K562 (cell line): ENCODE measurements around the gene HGS. TPM values are rescaled to one million over a fixed set of nuclear protein-coding genes. Genes with fewer than 3 reads are reported as not detected.

Experiments used
- ATF1 ChIP-seq, 2 experiments: fragments of 450-650 bp in 1 of 2; IDR thresholded peaks; 2 replicates each; pipeline ENCODE4 v1.6.1; 2016; ENCODE audit warnings: missing compliant biosample characterization in 1 of 2, missing genetic modification characterization in 1 of 2
- CLOCK ChIP-seq: fragments of 250-450 bp; sonication (Bioruptor Pico); IDR thresholded peaks from 2 replicates; pipeline ENCODE4 v1.4.0; 2020; ENCODE audit warnings: mild to moderate bottlenecking, moderate library complexity, borderline replicate concordance
- KDM1A ChIP-seq, 2 experiments: fragments of 450-650 bp; IDR thresholded peaks; 2 replicates each; pipeline ENCODE4 v1.6.1; 2016; ENCODE audit warnings: mild to moderate bottlenecking in 2 of 2
- MTA3 ChIP-seq: fragments of 450-650 bp; formaldehyde crosslinking; IDR thresholded peaks from 2 replicates; pipeline ENCODE4 v1.6.1; 2017; ENCODE audit warnings: mild to moderate bottlenecking, borderline replicate concordance
- NFIC ChIP-seq: fragments of 450-650 bp; IDR thresholded peaks from 2 replicates; pipeline ENCODE4 v1.6.1; 2017; ENCODE audit warnings: mild to moderate bottlenecking, inconsistent platforms
- RBM14 ChIP-seq: fragments of 200-400 bp; formaldehyde crosslinking; IDR thresholded peaks from 2 replicates; pipeline ENCODE4 v1.6.1; 2018; ENCODE audit warnings: low read depth, mild to moderate bottlenecking, low read length, moderate library complexity, borderline replicate concordance; ENCODE audit not compliant: insufficient read depth
- RBM15 ChIP-seq: fragments of 200-400 bp; formaldehyde crosslinking; IDR thresholded peaks from 2 replicates; pipeline ENCODE4 v1.6.1; 2018; ENCODE audit warnings: mild to moderate bottlenecking, low read length, moderate library complexity; ENCODE audit not compliant: insufficient read depth
- ZNF124 ChIP-seq: sonication (generic); formaldehyde crosslinking; IDR thresholded peaks from 2 replicates; pipeline ENCODE4 v1.8.1; 2022; ENCODE audit warnings: missing genetic modification reagents
- ZNF445 ChIP-seq: fragments of 250-450 bp; sonication (Bioruptor Pico); IDR thresholded peaks from 2 replicates; pipeline ENCODE4 v1.4.0; 2020; ENCODE audit warnings: low read depth, mild to moderate bottlenecking, moderate library complexity
- ZNF57 ChIP-seq: fragments of 450-650 bp; formaldehyde crosslinking; IDR thresholded peaks from 2 replicates; pipeline ENCODE4 v1.4.0; 2020; ENCODE audit warnings: mild to moderate bottlenecking, moderate library complexity
- ZNF589 ChIP-seq: fragments of 200-800 bp; sonication (Bioruptor generic); IDR thresholded peaks from 2 replicates; pipeline ENCODE4 v1.6.1; 2016; ENCODE audit warnings: low read depth, missing genetic modification characterization, missing compliant biosample characterization
- ZNF76 ChIP-seq: fragments of 250-450 bp; sonication (Bioruptor Pico); IDR thresholded peaks from 2 replicates; pipeline ENCODE4 v1.4.0; 2020; ENCODE audit warnings: mild to moderate bottlenecking, moderate library complexity, borderline replicate concordance
- polyA plus RNA-seq, 8 experiments: library from polyadenylated mRNA; depleted of rRNA in 4 of 8; stranded (reverse) in 5 of 8; unstranded in 3 of 8; fragments of >200 nt; fragmentation: Nextera tagmentation in 2 of 8; fragmentation: Illumina TruSeq in 1 of 8; extraction: Ambion mirVana in 2 of 8; extraction: Trizol in 1 of 8; gene quantifications; 2 replicates each; pipeline versions ENCODE4 v1.2.1 to v1.2.3, GENCODE V29; 2011 to 2014; ENCODE audit warnings: inconsistent platforms in 1 of 8, missing spikeins in 1 of 8
- total RNA-seq, 7 experiments: library from RNA; depleted of rRNA in 6 of 7; stranded (reverse); fragments of >200 nt in 6 of 7; fragmentation: Illumina TruSeq in 2 of 7; extraction: Trizol in 2 of 7; gene quantifications; 2 replicates each; pipeline versions ENCODE4 v1.2.1 to v1.2.3, GENCODE V29; 2011 to 2021; ENCODE audit warnings: low replicate concordance in 1 of 7
- TF ChIP-seq, protein P1 (sequence below): fragments of 450-650 bp; IDR thresholded peaks from 2 replicates; pipeline ENCODE4 v1.6.1; 2016; ENCODE audit warnings: low read depth
- TF ChIP-seq, protein P2 (sequence below): sonication (generic); formaldehyde crosslinking; IDR thresholded peaks from 2 replicates; pipeline ENCODE4 v1.8.0; 2022; ENCODE audit warnings: mild to moderate bottlenecking, low read depth, missing genetic modification reagents

HGS gene
- total and polyA plus RNA-seq, 9 of the 15 experiments (the other 6 are each of a cell fraction or from before 2014, with no cell fraction given), result 3.9 to 176 (median 77.1) TPM

DNA sequence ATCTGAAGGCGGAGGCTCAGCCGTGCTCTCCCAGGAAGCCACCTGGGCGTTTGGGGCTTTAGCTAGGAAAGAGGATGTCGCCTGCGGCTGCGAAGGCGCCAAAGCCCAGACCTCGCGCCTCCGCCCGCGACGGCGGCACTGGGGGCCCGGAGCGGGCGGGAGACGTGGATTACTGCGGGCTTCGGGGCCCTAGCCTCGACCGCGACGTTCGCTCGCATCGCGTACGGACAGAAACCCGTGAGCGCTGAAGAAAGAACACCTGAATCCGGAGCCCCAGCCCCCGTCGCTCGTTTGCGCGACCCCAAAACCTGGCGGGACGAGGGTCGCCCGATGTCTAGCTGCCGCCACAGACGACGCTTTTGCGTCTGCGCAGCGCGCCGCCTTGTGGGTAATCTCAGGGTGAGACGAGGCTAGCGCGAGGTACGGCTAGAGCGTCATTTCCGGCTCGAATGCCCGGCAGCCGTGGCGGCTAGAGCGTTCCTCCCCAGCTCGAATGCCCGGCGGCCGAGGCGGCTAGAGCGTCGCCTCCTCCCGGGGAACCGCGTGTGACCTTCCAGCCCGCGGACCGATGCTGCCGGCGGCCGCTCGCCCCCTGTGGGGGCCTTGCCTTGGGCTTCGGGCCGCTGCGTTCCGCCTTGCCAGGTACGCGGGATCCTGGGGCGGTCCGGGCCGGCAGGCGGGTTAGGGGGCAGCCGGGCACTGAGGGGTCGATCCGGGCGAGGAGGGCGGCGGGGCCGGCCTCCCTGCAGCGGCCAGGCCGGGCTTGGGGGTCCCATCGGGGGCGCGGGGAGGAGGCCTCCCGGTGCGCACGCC lies 19.3 kb downstream of the HGS start, which contains the start of gene MRPL12 (continued):
- TF ChIP-seq, protein P1, sequence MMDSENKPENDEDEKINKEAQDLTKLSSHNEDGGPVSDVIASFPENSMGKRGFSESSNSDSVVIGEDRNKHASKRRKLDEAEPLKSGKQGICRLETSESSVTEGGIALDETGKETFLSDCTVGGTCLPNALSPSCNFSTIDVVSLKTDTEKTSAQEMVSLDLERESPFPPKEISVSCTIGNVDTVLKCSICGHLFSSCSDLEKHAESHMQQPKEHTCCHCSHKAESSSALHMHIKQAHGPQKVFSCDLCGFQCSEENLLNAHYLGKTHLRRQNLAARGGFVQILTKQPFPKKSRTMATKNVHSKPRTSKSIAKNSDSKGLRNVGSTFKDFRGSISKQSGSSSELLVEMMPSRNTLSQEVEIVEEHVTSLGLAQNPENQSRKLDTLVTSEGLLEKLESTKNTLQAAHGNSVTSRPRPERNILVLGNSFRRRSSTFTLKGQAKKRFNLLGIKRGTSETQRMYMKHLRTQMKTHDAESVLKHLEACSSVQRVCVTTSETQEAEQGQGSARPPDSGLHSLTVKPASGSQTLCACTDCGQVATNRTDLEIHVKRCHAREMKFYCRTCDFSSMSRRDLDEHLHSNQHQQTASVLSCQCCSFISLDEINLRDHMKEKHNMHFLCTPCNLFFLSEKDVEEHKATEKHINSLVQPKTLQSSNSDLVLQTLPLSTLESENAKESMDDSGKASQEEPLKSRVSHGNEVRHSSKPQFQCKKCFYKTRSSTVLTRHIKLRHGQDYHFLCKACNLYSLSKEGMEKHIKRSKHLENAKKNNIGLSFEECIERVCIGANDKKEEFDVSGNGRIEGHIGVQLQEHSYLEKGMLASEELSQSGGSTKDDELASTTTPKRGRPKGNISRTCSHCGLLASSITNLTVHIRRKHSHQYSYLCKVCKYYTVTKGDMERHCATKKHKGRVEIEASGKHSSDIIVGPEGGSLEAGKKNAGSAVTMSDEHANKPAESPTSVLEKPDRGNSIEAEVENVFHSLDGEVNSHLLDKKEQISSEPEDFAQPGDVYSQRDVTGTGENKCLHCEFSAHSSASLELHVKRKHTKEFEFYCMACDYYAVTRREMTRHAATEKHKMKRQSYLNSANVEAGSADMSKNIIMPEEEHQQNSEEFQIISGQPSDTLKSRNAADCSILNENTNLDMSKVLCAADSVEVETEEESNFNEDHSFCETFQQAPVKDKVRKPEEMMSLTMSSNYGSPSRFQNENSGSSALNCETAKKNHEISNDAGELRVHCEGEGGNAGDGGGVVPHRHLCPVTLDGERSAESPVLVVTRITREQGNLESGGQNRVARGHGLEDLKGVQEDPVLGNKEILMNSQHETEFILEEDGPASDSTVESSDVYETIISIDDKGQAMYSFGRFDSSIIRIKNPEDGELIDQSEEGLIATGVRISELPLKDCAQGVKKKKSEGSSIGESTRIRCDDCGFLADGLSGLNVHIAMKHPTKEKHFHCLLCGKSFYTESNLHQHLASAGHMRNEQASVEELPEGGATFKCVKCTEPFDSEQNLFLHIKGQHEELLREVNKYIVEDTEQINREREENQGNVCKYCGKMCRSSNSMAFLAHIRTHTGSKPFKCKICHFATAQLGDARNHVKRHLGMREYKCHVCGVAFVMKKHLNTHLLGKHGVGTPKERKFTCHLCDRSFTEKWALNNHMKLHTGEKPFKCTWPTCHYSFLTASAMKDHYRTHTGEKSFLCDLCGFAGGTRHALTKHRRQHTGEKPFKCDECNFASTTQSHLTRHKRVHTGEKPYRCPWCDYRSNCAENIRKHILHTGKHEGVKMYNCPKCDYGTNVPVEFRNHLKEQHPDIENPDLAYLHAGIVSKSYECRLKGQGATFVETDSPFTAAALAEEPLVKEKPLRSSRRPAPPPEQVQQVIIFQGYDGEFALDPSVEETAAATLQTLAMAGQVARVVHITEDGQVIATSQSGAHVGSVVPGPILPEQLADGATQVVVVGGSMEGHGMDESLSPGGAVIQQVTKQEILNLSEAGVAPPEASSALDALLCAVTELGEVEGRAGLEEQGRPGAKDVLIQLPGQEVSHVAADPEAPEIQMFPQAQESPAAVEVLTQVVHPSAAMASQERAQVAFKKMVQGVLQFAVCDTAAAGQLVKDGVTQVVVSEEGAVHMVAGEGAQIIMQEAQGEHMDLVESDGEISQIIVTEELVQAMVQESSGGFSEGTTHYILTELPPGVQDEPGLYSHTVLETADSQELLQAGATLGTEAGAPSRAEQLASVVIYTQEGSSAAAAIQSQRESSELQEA, result no peak
- TF ChIP-seq RBM14 (0 out of 2 replicates have a peak, but pooled peaks have one; percentile 54), ZNF445 (CRISPR knock-in tag) (no peak), KDM1A (IDR thresholded peaks at IDR 0.05) (no peak), ZNF76 (CRISPR knock-in tag) (no peak), ZNF124 (CRISPR knock-in tag) (no peak), ZNF589 (CRISPR knock-in tag) (peak; percentile 46; the same call in 1 of the 2 replicates), CLOCK (CRISPR knock-in tag) (no peak), ATF1 (CRISPR knock-in tag; IDR thresholded peaks at IDR 0.05) (peak; percentile 43; the same call in 1 of the 2 replicates), ATF1 (tag; IDR thresholded peaks at IDR 0.05) (peak; percentile 95), RBM15 (no peak), MTA3 (peak; percentile 83), ZNF57 (CRISPR knock-in tag) (no peak), NFIC (peak; percentile 17)
- TF ChIP-seq, protein P2, sequence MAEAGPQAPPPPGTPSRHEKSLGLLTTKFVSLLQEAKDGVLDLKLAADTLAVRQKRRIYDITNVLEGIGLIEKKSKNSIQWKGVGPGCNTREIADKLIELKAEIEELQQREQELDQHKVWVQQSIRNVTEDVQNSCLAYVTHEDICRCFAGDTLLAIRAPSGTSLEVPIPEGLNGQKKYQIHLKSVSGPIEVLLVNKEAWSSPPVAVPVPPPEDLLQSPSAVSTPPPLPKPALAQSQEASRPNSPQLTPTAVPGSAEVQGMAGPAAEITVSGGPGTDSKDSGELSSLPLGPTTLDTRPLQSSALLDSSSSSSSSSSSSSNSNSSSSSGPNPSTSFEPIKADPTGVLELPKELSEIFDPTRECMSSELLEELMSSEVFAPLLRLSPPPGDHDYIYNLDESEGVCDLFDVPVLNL (CRISPR knock-in tag), result no peak; the same call in 1 of the 2 replicates
